WTC11 (cell line): ENCODE measurements around the gene M6PR. TPM values are rescaled to one million over a fixed set of nuclear protein-coding genes. Genes with fewer than 3 reads are reported as not detected.

Experiments
- ATAC-seq: fragments of 200-7000 bp; cut with Tn5 transposase; 2 replicates; pipeline ENCODE4 v1.10.0; 2021; ENCODE audit warnings: mild to moderate bottlenecking, moderate library complexity
- CTCF ChIA-PET: fragments of 300-600 bp; sonication (Branson Sonifier 250); formaldehyde crosslinking; loops from one replicate; lab custom pipeline; 2021; ENCODE audit warnings: antibody characterized with exemption; lab: Charles Lee
- POLR2A ChIA-PET: fragments of 350-600 bp; sonication (Branson Sonifier 250); formaldehyde crosslinking; loops from one replicate; lab custom pipeline; 2021; ENCODE audit warnings: antibody characterized with exemption; lab: Charles Lee
- DNase-seq: peaks from one replicate; pipeline ENCODE4 v3.0.0; 2021; ENCODE audit warnings: low spot score
- H3K27ac Mint-ChIP-seq: 2 replicates; pipeline ENCODE4 v1.8.0; 2021; ENCODE audit warnings: mixed read lengths
- H3K27me3 Mint-ChIP-seq: 2 replicates; pipeline ENCODE4 v1.8.0; 2021; ENCODE audit warnings: low read depth, mild to moderate bottlenecking, moderate library complexity, mixed read lengths
- H3K36me3 Mint-ChIP-seq: 2 replicates; pipeline ENCODE4 v1.8.0; 2021; ENCODE audit warnings: mixed read lengths
- H3K4me1 Mint-ChIP-seq: 2 replicates; pipeline ENCODE4 v1.8.0; 2022; ENCODE audit warnings: mixed read lengths
- H3K4me3 Mint-ChIP-seq: 2 replicates; pipeline ENCODE4 v1.8.0; 2021; ENCODE audit warnings: mild to moderate bottlenecking, moderate library complexity, mixed read lengths
- H3K9me3 Mint-ChIP-seq: 2 replicates; pipeline ENCODE4 v1.8.0; 2021; ENCODE audit warnings: mixed read lengths
- ATF1 ChIP-seq: sonication (generic); formaldehyde crosslinking; IDR thresholded peaks from 2 replicates; pipeline ENCODE4 v1.8.1; 2023; ENCODE audit warnings: mild to moderate bottlenecking, moderate library complexity, missing genetic modification reagents
- CBFB ChIP-seq: sonication (generic); formaldehyde crosslinking; IDR thresholded peaks from 2 replicates; pipeline ENCODE4 v1.8.1; 2022; ENCODE audit warnings: mild to moderate bottlenecking, low read depth, missing genetic modification reagents
- CREM ChIP-seq: sonication (generic); formaldehyde crosslinking; IDR thresholded peaks from 2 replicates; pipeline ENCODE4 v1.8.1; 2022; ENCODE audit warnings: mild to moderate bottlenecking, missing genetic modification reagents, moderate library complexity
- ESRRA ChIP-seq: sonication (generic); formaldehyde crosslinking; IDR thresholded peaks from 2 replicates; pipeline ENCODE4 v1.8.1; 2022; ENCODE audit warnings: mild to moderate bottlenecking, missing genetic modification reagents, borderline replicate concordance
- FOXJ3 ChIP-seq: sonication (generic); formaldehyde crosslinking; IDR thresholded peaks from 2 replicates; pipeline ENCODE4 v1.9.0; 2021; ENCODE audit warnings: missing genetic modification reagents, mild to moderate bottlenecking, borderline replicate concordance
- FOXP1 ChIP-seq: sonication (generic); formaldehyde crosslinking; IDR thresholded peaks from 2 replicates; pipeline ENCODE4 v1.8.0; 2022; ENCODE audit warnings: missing genetic modification reagents, mild to moderate bottlenecking, moderate library complexity, borderline replicate concordance
- GRHL2 ChIP-seq: fragments of 250-450 bp; sonication (Bioruptor Pico); IDR thresholded peaks from 2 replicates; pipeline ENCODE4 v1.8.0; 2022; ENCODE audit warnings: mild to moderate bottlenecking, moderate library complexity; ENCODE audit not compliant: insufficient replicate concordance, severe bottlenecking
- GTF2I ChIP-seq: fragments of 250-450 bp; sonication (Bioruptor Pico); conservative IDR thresholded peaks from 2 replicates; pipeline ENCODE4 v1.4.0; 2021; ENCODE audit warnings: mild to moderate bottlenecking
- JAZF1 ChIP-seq: fragments of 250-450 bp; sonication (Bioruptor Pico); IDR thresholded peaks from 2 replicates; pipeline ENCODE4 v1.9.0; 2021; ENCODE audit warnings: moderate library complexity, mild to moderate bottlenecking, inconsistent platforms
- MYBL2 ChIP-seq: sonication (generic); formaldehyde crosslinking; IDR thresholded peaks from 2 replicates; pipeline ENCODE4 v1.8.1; 2023; ENCODE audit warnings: mild to moderate bottlenecking, moderate library complexity, missing genetic modification reagents
- NFE2L1 ChIP-seq: sonication (generic); formaldehyde crosslinking; IDR thresholded peaks from 2 replicates; pipeline ENCODE4 v1.8.1; 2023; ENCODE audit warnings: missing genetic modification reagents
- NFYB ChIP-seq: sonication (generic); formaldehyde crosslinking; conservative IDR thresholded peaks from 2 replicates; pipeline ENCODE4 v1.8.0; 2022; ENCODE audit warnings: low read depth, missing genetic modification reagents
- NR2C2 ChIP-seq: sonication (generic); formaldehyde crosslinking; IDR thresholded peaks from 2 replicates; pipeline ENCODE4 v1.8.0; 2022; ENCODE audit warnings: mild to moderate bottlenecking, missing genetic modification reagents
- RELA ChIP-seq: sonication (generic); formaldehyde crosslinking; IDR thresholded peaks from 2 replicates; pipeline ENCODE4 v1.8.1; 2022; ENCODE audit warnings: missing genetic modification reagents, mild to moderate bottlenecking, borderline replicate concordance
- SOX15 ChIP-seq: fragments of 250-450 bp; sonication (Bioruptor Pico); IDR thresholded peaks from 2 replicates; pipeline ENCODE4 v1.9.0; 2021; ENCODE audit warnings: mild to moderate bottlenecking
- SP1 ChIP-seq: sonication (generic); formaldehyde crosslinking; conservative IDR thresholded peaks from 2 replicates; pipeline ENCODE4 v1.8.1; 2022; ENCODE audit warnings: missing genetic modification reagents
- ZNF396 ChIP-seq: fragments of 250-450 bp; sonication (Bioruptor Pico); IDR thresholded peaks from 2 replicates; pipeline ENCODE4 v1.8.0; 2021; ENCODE audit warnings: mild to moderate bottlenecking, moderate library complexity, borderline replicate concordance
- ZNF423 ChIP-seq: fragments of 250-450 bp; sonication (Bioruptor Pico); IDR thresholded peaks from 2 replicates; pipeline ENCODE4 v2.1.2; 2022; ENCODE audit warnings: mild to moderate bottlenecking, moderate library complexity
- total RNA-seq: library from RNA; stranded (reverse); gene quantifications from 3 replicates; pipeline ENCODE4 v1.2.3, GENCODE V29; 2021
- TF ChIP-seq, protein P1 (sequence below): fragments of 250-450 bp; sonication (Bioruptor Pico); IDR thresholded peaks from 2 replicates; pipeline ENCODE4 v2.1.2; 2022; ENCODE audit warnings: mild to moderate bottlenecking, moderate library complexity
- TF ChIP-seq, protein P2 (sequence below): sonication (generic); formaldehyde crosslinking; IDR thresholded peaks from 2 replicates; pipeline ENCODE4 v1.8.0; 2022; ENCODE audit warnings: mild to moderate bottlenecking, missing genetic modification reagents
- TF ChIP-seq, protein P3 (sequence below): sonication (generic); formaldehyde crosslinking; IDR thresholded peaks from 2 replicates; pipeline ENCODE4 v1.8.0; 2022; ENCODE audit warnings: mild to moderate bottlenecking, missing genetic modification reagents
- TF ChIP-seq, protein P4 (sequence below): fragments of 200-600 bp; IDR thresholded peaks from 2 replicates; pipeline ENCODE4 v1.8.0; 2022; ENCODE audit warnings: antibody characterized with exemption
- TF ChIP-seq, protein P5 (sequence below): sonication (generic); formaldehyde crosslinking; IDR thresholded peaks from 2 replicates; pipeline ENCODE4 v1.8.0; 2023; ENCODE audit warnings: mild to moderate bottlenecking, missing genetic modification reagents
- TF ChIP-seq, protein P6 (sequence below): fragments of 250-450 bp; sonication (Bioruptor Pico); IDR thresholded peaks from 2 replicates; pipeline ENCODE4 v1.9.0; 2021; ENCODE audit warnings: mild to moderate bottlenecking

Gene M6PR
- total RNA-seq, 1 experiment from 2014 or later = 139 TPM

DNA sequence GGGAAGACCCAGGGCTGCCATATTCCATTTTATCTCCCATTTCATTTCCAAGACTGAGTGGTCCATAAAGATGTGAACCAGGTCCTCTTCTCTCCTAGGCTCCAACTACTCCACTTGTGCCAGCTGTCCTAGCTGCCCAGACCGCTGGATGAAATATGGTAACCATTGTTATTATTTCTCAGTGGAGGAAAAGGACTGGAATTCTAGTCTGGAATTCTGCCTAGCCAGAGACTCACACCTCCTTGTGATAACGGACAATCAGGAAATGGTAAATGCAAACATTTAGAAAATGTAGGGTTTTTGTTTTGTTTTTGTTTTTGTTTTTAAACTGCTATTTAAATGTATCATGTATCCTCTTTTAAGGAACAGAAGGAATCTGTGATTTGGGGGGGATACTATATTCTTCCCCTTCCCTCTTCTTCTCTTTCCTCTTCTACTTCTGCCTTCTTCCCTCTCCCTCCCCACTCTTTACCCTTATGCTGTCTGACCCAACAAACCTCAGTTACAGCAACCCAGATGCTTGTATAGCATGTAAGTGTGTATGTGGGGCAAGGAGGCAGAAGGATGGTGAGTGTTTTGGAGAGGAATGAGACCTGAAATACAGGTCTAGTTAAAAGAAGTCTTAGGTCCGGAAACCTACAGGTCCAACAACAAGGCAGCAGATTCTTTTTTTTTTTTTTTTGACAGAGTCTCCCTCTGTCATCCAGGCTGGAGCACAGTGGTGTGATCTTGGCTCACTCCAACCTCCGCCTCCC lies 45.8 kb upstream of the M6PR start:
- ATAC-seq = no peak
- peaks cover 9% of the 10 kb centered on the region for H3K4me1 Mint-ChIP-seq
- H3K27ac Mint-ChIP-seq = no peak overlapping the region; the same call in 1 of the 2 replicates
- TF ChIP-seq, protein P1, sequence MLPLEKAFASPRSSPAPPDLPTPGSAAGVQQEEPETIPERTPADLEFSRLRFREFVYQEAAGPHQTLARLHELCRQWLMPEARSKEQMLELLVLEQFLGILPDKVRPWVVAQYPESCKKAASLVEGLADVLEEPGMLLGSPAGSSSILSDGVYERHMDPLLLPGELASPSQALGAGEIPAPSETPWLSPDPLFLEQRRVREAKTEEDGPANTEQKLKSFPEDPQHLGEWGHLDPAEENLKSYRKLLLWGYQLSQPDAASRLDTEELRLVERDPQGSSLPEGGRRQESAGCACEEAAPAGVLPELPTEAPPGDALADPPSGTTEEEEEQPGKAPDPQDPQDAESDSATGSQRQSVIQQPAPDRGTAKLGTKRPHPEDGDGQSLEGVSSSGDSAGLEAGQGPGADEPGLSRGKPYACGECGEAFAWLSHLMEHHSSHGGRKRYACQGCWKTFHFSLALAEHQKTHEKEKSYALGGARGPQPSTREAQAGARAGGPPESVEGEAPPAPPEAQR = no peak
- TF ChIP-seq JAZF1 (CRISPR knock-in tag) (no peak), ESRRA (CRISPR knock-in tag) (no peak), NR2C2 (CRISPR knock-in tag) (no peak), NFYB (no peak), ZNF396 (CRISPR knock-in tag) (no peak), CBFB (CRISPR knock-in tag) (no peak), MYBL2 (CRISPR knock-in tag) (no peak), FOXJ3 (CRISPR knock-in tag) (no peak), GTF2I (CRISPR knock-in tag) (no peak), RELA (CRISPR knock-in tag) (no peak), NFE2L1 (CRISPR knock-in tag) (no peak), FOXP1 (no peak)
- TF ChIP-seq, protein P2, sequence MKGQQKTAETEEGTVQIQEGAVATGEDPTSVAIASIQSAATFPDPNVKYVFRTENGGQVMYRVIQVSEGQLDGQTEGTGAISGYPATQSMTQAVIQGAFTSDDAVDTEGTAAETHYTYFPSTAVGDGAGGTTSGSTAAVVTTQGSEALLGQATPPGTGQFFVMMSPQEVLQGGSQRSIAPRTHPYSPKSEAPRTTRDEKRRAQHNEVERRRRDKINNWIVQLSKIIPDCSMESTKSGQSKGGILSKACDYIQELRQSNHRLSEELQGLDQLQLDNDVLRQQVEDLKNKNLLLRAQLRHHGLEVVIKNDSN (CRISPR knock-in tag) = no peak
- TF ChIP-seq, protein P3, sequence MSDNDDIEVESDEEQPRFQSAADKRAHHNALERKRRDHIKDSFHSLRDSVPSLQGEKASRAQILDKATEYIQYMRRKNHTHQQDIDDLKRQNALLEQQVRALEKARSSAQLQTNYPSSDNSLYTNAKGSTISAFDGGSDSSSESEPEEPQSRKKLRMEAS (CRISPR knock-in tag) = no peak
- TF ChIP-seq, protein P4, sequence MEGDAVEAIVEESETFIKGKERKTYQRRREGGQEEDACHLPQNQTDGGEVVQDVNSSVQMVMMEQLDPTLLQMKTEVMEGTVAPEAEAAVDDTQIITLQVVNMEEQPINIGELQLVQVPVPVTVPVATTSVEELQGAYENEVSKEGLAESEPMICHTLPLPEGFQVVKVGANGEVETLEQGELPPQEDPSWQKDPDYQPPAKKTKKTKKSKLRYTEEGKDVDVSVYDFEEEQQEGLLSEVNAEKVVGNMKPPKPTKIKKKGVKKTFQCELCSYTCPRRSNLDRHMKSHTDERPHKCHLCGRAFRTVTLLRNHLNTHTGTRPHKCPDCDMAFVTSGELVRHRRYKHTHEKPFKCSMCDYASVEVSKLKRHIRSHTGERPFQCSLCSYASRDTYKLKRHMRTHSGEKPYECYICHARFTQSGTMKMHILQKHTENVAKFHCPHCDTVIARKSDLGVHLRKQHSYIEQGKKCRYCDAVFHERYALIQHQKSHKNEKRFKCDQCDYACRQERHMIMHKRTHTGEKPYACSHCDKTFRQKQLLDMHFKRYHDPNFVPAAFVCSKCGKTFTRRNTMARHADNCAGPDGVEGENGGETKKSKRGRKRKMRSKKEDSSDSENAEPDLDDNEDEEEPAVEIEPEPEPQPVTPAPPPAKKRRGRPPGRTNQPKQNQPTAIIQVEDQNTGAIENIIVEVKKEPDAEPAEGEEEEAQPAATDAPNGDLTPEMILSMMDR = no peak
- CTCF ChIA-PET = no interaction called here
- no peaks in the 10 kb centered on the region for H3K27me3 Mint-ChIP-seq
- H3K9me3 Mint-ChIP-seq = no peaks in the 10 kb centered on the region
- H3K36me3 Mint-ChIP-seq = no peaks in the 10 kb centered on the region
- POLR2A ChIA-PET = no interaction called here
- H3K4me3 Mint-ChIP-seq = no peak overlapping the region
- DNase-seq = no peak

DNA sequence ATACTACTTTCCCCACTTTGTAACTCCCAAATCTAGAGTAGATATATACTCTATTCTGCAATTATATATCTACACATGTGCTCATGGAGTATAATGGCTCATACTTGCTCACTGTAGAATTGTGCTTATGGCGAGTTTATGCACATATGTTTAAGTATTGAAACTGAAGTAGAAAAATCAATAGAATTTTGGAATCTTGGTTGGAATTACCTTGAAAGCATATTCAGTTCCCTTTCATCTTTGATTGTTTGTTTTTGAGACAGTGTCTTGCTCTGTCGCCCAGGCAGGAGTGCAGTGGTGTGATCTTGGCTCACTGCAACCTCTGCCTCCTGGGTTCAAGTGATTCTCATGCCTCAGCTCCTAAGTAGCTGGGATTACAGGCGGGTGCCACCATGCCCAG lies 44.4 kb upstream of the M6PR start:
- no peaks in the 10 kb centered on the region for H3K27me3 Mint-ChIP-seq
- H3K27ac Mint-ChIP-seq = no peak overlapping the region
- no peaks in the 10 kb centered on the region for H3K9me3 Mint-ChIP-seq
- ATAC-seq = no peak
- no peaks in the 10 kb centered on the region for H3K36me3 Mint-ChIP-seq
- no peak overlapping the region for H3K4me3 Mint-ChIP-seq
- no peak for DNase-seq
- H3K4me1 Mint-ChIP-seq = peaks cover 9% of the 10 kb centered on the region
- ChIA-PET CTCF (no interaction called here), POLR2A (no interaction called here)
- TF ChIP-seq GRHL2 (CRISPR knock-in tag) (no peak), GTF2I (CRISPR knock-in tag) (no peak), ATF1 (CRISPR knock-in tag) (no peak), JAZF1 (CRISPR knock-in tag) (no peak), NFYB (no peak), SOX15 (CRISPR knock-in tag) (no peak), SP1 (CRISPR knock-in tag) (no peak), CREM (no peak), CBFB (CRISPR knock-in tag) (no peak), ZNF423 (CRISPR knock-in tag) (no peak)
- TF ChIP-seq, protein P5, sequence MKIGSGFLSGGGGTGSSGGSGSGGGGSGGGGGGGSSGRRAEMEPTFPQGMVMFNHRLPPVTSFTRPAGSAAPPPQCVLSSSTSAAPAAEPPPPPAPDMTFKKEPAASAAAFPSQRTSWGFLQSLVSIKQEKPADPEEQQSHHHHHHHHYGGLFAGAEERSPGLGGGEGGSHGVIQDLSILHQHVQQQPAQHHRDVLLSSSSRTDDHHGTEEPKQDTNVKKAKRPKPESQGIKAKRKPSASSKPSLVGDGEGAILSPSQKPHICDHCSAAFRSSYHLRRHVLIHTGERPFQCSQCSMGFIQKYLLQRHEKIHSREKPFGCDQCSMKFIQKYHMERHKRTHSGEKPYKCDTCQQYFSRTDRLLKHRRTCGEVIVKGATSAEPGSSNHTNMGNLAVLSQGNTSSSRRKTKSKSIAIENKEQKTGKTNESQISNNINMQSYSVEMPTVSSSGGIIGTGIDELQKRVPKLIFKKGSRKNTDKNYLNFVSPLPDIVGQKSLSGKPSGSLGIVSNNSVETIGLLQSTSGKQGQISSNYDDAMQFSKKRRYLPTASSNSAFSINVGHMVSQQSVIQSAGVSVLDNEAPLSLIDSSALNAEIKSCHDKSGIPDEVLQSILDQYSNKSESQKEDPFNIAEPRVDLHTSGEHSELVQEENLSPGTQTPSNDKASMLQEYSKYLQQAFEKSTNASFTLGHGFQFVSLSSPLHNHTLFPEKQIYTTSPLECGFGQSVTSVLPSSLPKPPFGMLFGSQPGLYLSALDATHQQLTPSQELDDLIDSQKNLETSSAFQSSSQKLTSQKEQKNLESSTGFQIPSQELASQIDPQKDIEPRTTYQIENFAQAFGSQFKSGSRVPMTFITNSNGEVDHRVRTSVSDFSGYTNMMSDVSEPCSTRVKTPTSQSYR (CRISPR knock-in tag) = no peak
- TF ChIP-seq, protein P6, sequence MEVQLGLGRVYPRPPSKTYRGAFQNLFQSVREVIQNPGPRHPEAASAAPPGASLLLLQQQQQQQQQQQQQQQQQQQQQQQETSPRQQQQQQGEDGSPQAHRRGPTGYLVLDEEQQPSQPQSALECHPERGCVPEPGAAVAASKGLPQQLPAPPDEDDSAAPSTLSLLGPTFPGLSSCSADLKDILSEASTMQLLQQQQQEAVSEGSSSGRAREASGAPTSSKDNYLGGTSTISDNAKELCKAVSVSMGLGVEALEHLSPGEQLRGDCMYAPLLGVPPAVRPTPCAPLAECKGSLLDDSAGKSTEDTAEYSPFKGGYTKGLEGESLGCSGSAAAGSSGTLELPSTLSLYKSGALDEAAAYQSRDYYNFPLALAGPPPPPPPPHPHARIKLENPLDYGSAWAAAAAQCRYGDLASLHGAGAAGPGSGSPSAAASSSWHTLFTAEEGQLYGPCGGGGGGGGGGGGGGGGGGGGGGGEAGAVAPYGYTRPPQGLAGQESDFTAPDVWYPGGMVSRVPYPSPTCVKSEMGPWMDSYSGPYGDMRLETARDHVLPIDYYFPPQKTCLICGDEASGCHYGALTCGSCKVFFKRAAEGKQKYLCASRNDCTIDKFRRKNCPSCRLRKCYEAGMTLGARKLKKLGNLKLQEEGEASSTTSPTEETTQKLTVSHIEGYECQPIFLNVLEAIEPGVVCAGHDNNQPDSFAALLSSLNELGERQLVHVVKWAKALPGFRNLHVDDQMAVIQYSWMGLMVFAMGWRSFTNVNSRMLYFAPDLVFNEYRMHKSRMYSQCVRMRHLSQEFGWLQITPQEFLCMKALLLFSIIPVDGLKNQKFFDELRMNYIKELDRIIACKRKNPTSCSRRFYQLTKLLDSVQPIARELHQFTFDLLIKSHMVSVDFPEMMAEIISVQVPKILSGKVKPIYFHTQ = no peak
- TF ChIP-seq, protein P3 (CRISPR knock-in tag) = no peak
